Activated naive CD4-positive, alpha-beta T cell treated with anti-CD3 and anti-CD28 coated beads for 36 hours (primary cell): Measurements from ENCODE around the gene EPS15. TPM values are rescaled to one million over a fixed set of nuclear protein-coding genes. Genes with fewer than 3 reads are reported as not detected.
"Not testable (repeated sequence)": the region's sequence is repeated elsewhere in the genome, so short reads cannot be mapped to it uniquely, and the experiment has no call there.

Experiments used
- CTCF ChIA-PET: fragments of 350-600 bp; sonication (Branson Sonifier 250); formaldehyde crosslinking; loops from one replicate; lab custom pipeline; 2021; ENCODE audit warnings: antibody characterized with exemption; lab: Charles Lee
- DNase-seq: peaks from one replicate; pipeline ENCODE4 v3.0.0-alpha.2; 2020
- H3K27ac Mint-ChIP-seq: one replicate; pipeline ENCODE4 v1.8.0; 2021; ENCODE audit warnings: mild to moderate bottlenecking, mixed read lengths
- H3K27me3 Mint-ChIP-seq: one replicate; pipeline ENCODE4 v1.8.0; 2021; ENCODE audit warnings: low read depth, mixed read lengths
- H3K36me3 Mint-ChIP-seq: one replicate; pipeline ENCODE4 v1.8.0; 2021; ENCODE audit warnings: low read depth, mixed read lengths
- H3K4me1 Mint-ChIP-seq: one replicate; pipeline ENCODE4 v1.8.0; 2021; ENCODE audit warnings: low read depth, mixed read lengths
- H3K4me3 Mint-ChIP-seq: one replicate; pipeline ENCODE4 v1.8.0; 2021; ENCODE audit warnings: mild to moderate bottlenecking, moderate library complexity, mixed read lengths
- H3K9me3 Mint-ChIP-seq: one replicate; pipeline ENCODE4 v1.8.0; 2021; ENCODE audit warnings: mixed read lengths
- intact Hi-C: fragments of 100-400 bp; cut with micrococcal nuclease; formaldehyde crosslinking; loops from one replicate; pipeline ENCODE4 v1.15.1; 2023
- total RNA-seq, 2 experiments: library from RNA; stranded (reverse); gene quantifications; one replicate each; pipeline ENCODE4 v1.2.3, GENCODE V29; 2021

The EPS15 gene
- total RNA-seq, 2 experiments from 2014 or later = 56.0 to 57.0 TPM

- CTCF ChIA-PET = no interaction called here
- Mint-ChIP-seq H3K4me3 (peak overlapping the region; percentile 54), H3K36me3 (peaks cover 2% of the 10 kb centered on the region), H3K27me3 (peaks cover 38% of the 10 kb centered on the region), H3K27ac (no peak overlapping the region), H3K9me3 (no peaks in the 10 kb centered on the region), H3K4me1 (peaks cover 13% of the 10 kb centered on the region)
- intact Hi-C loops = no loop called here
- DNase-seq = no peak
Observed at GRCh38 chr1:51329443-51330325, 189.4 kb downstream of the EPS15 start.

- CTCF ChIA-PET = no interaction called here
- Mint-ChIP-seq H3K4me1 (peaks cover 13% of the 10 kb centered on the region), H3K4me3 (peak overlapping the region; percentile 54)
Observed at GRCh38 chr1:51328926-51329325, 190.1 kb downstream of the EPS15 start.

GRCh38 chr1:51328279-51328678 lies 190.8 kb downstream of the EPS15 start:
- Mint-ChIP-seq H3K4me3 (no peak overlapping the region), H3K4me1 (peaks cover 13% of the 10 kb centered on the region), H3K9me3 (no peaks in the 10 kb centered on the region), H3K27me3 (peaks cover 38% of the 10 kb centered on the region), H3K36me3 (peaks cover 2% of the 10 kb centered on the region), H3K27ac (no peak overlapping the region)
- CTCF ChIA-PET = no interaction called here
- no peak for DNase-seq
- intact Hi-C loops = no loop called here

More at GRCh38 chr1:51328926-51329325, 190.1 kb downstream of the EPS15 start:
- Mint-ChIP-seq H3K27me3 (peaks cover 38% of the 10 kb centered on the region), H3K27ac (no peak overlapping the region), H3K36me3 (peaks cover 2% of the 10 kb centered on the region), H3K9me3 (no peaks in the 10 kb centered on the region)
- DNase-seq = no peak
- intact Hi-C loops = no loop called here

GRCh38 chr1:51327386-51327785 lies 191.7 kb downstream of the EPS15 start:
- Mint-ChIP-seq H3K36me3 (peaks cover 2% of the 10 kb centered on the region), H3K27ac (no peak overlapping the region), H3K4me3 (no peak overlapping the region), H3K9me3 (no peaks in the 10 kb centered on the region), H3K27me3 (peaks cover 38% of the 10 kb centered on the region), H3K4me1 (peaks cover 13% of the 10 kb centered on the region)
- CTCF ChIA-PET = no interaction called here
- no peak for DNase-seq
- intact Hi-C loops = no loop called here

- H3K36me3 Mint-ChIP-seq = peaks cover 2% of the 10 kb centered on the region
- peaks cover 13% of the 10 kb centered on the region for H3K4me1 Mint-ChIP-seq
- no peak overlapping the region for H3K4me3 Mint-ChIP-seq
- no peaks in the 10 kb centered on the region for H3K9me3 Mint-ChIP-seq
- CTCF ChIA-PET = no interaction called here
- no peak for DNase-seq
- H3K27me3 Mint-ChIP-seq = peaks cover 37% of the 10 kb centered on the region
- intact Hi-C loops = no loop called here
- no peak overlapping the region for H3K27ac Mint-ChIP-seq
Observed at GRCh38 chr1:51326839-51327238, 192.2 kb downstream of the EPS15 start.

- no peak overlapping the region for H3K4me3 Mint-ChIP-seq
- peaks cover 6% of the 10 kb centered on the region for H3K4me1 Mint-ChIP-seq
- intact Hi-C loops = no loop called here
- no peak for DNase-seq
- CTCF ChIA-PET = no interaction called here
- no peaks in the 10 kb centered on the region for H3K9me3 Mint-ChIP-seq
- H3K36me3 Mint-ChIP-seq = peaks cover under 1% of the 10 kb centered on the region
- no peak overlapping the region for H3K27ac Mint-ChIP-seq
- H3K27me3 Mint-ChIP-seq = peaks cover 30% of the 10 kb centered on the region
Observed at GRCh38 chr1:51325878-51326755, 192.9 kb downstream of the EPS15 start.

GRCh38 chr1:51325391-51325790 lies 193.7 kb downstream of the EPS15 start:
- peaks cover 24% of the 10 kb centered on the region for H3K27me3 Mint-ChIP-seq
- CTCF ChIA-PET = no interaction called here
- intact Hi-C loops = no loop called here

GRCh38 chr1:51325011-51325385 lies 194.1 kb downstream of the EPS15 start:
- CTCF ChIA-PET, H3K4me3 Mint-ChIP-seq, DNase-seq, H3K9me3 Mint-ChIP-seq, H3K27ac Mint-ChIP-seq, H3K4me1 Mint-ChIP-seq, H3K36me3 Mint-ChIP-seq, intact Hi-C loops: not testable (repeated sequence)
- H3K27me3 Mint-ChIP-seq = peaks cover 24% of the 10 kb centered on the region

More at GRCh38 chr1:51325391-51325790, 193.7 kb downstream of the EPS15 start:
- Mint-ChIP-seq H3K4me1 (no peaks in the 10 kb centered on the region), H3K9me3 (no peaks in the 10 kb centered on the region), H3K36me3 (no peaks in the 10 kb centered on the region), H3K4me3 (no peak overlapping the region), H3K27ac (no peak overlapping the region)
- no peak for DNase-seq

- no peaks in the 10 kb centered on the region for H3K9me3 Mint-ChIP-seq
- CTCF ChIA-PET = no interaction called here
- no peak overlapping the region for H3K4me3 Mint-ChIP-seq
- H3K36me3 Mint-ChIP-seq = no peaks in the 10 kb centered on the region
- DNase-seq = no peak
- no peak overlapping the region for H3K27ac Mint-ChIP-seq
- H3K4me1 Mint-ChIP-seq = no peaks in the 10 kb centered on the region
- intact Hi-C loops = no loop called here
- H3K27me3 Mint-ChIP-seq = peaks cover 19% of the 10 kb centered on the region
Observed at GRCh38 chr1:51324251-51325010, 194.6 kb downstream of the EPS15 start.

GRCh38 chr1:51323778-51324177 lies 195.3 kb downstream of the EPS15 start:
- H3K36me3 Mint-ChIP-seq = no peaks in the 10 kb centered on the region
- H3K27ac Mint-ChIP-seq = no peak overlapping the region
- DNase-seq = no peak
- no peaks in the 10 kb centered on the region for H3K4me1 Mint-ChIP-seq
- CTCF ChIA-PET = no interaction called here
- intact Hi-C loops = no loop called here
- peaks cover 14% of the 10 kb centered on the region for H3K27me3 Mint-ChIP-seq
- H3K9me3 Mint-ChIP-seq = no peaks in the 10 kb centered on the region
- H3K4me3 Mint-ChIP-seq = no peak overlapping the region

- Mint-ChIP-seq H3K27me3 (peaks cover 9% of the 10 kb centered on the region), H3K27ac (no peak overlapping the region), H3K36me3 (no peaks in the 10 kb centered on the region), H3K9me3 (no peaks in the 10 kb centered on the region), H3K4me1 (no peaks in the 10 kb centered on the region), H3K4me3 (no peak overlapping the region)
- CTCF ChIA-PET = no interaction called here
- intact Hi-C loops = no loop called here
- DNase-seq = no peak
Observed at GRCh38 chr1:51322417-51323101, 196.5 kb downstream of the EPS15 start.

GRCh38 chr1:51321924-51322280 lies 197.2 kb downstream of the EPS15 start:
- no peak overlapping the region for H3K4me3 Mint-ChIP-seq
- peaks cover 6% of the 10 kb centered on the region for H3K27me3 Mint-ChIP-seq
- CTCF ChIA-PET = no interaction called here
- no peaks in the 10 kb centered on the region for H3K4me1 Mint-ChIP-seq
- no peaks in the 10 kb centered on the region for H3K36me3 Mint-ChIP-seq
- no peak for DNase-seq
- H3K9me3 Mint-ChIP-seq = no peaks in the 10 kb centered on the region
- intact Hi-C loops = no loop called here
- H3K27ac Mint-ChIP-seq = no peak overlapping the region
